Epidermal melanocyte (primary cell): Measurements from ENCODE around the gene GRIN1.

Source experiments
- DNase-seq: peaks from one replicate; pipeline ENCODE4 v3.0.0; 2011; ENCODE audit warnings: low spot score; ENCODE audit not compliant: insufficient read length

Gene GRIN1

GRCh38 chr9:137215196-137215986 lies 76.4 kb downstream of the GRIN1 start:
- no peak for DNase-seq

GRCh38 chr9:137216188-137216965 lies 77.4 kb downstream of the GRIN1 start:
- no peak for DNase-seq

GRCh38 chr9:137217276-137218211 lies 78.6 kb downstream of the GRIN1 start:
- DNase-seq, result peak; percentile 61

- DNase-seq, result no peak
Measured at GRCh38 chr9:137218212-137218753, 79.3 kb downstream of the GRIN1 start.
